Daoy (cell line): Measurements from ENCODE around the gene TMEM121B. TPM values are rescaled to one million over a fixed set of nuclear protein-coding genes. Genes with fewer than 3 reads are reported as not detected.
"Not testable (repeated sequence)": the region's sequence is repeated elsewhere in the genome, so short reads cannot be mapped to it uniquely, and the experiment has no call there.

Source experiments
- DNase-seq: peaks from one replicate; pipeline ENCODE4 v3.0.0-alpha.2; 2015; ENCODE audit warnings: low read depth
- total RNA-seq: library from RNA; depleted of rRNA; stranded (reverse); fragments of >200 nt; shearing (Covaris generic); gene quantifications from 2 replicates; pipeline ENCODE4 v1.2.3, GENCODE V29; 2014; rRNA removed

Gene TMEM121B
- 0.11 and 0.21 TPM in 2 replicates for total RNA-seq

- peak; percentile 84 for DNase-seq
These were observed at the start of gene TMEM121B for GRCh38 chr22:17121233-17122195. Gene TMEM121B, minus strand, starts transcription at chr22:17121360. Its CDS starts 233 bp downstream, at chr22:17121127.

GRCh38 chr22:17167486-17167885 lies 46.3 kb upstream of the TMEM121B start:
- DNase-seq, result no peak

- no peak for DNase-seq
These were observed 43.3 kb upstream of the TMEM121B start for GRCh38 chr22:17164392-17165024.

GRCh38 chr22:17162731-17163130 lies 41.6 kb upstream of the TMEM121B start:
- no peak for DNase-seq

GRCh38 chr22:17161991-17162390 lies 40.8 kb upstream of the TMEM121B start:
- DNase-seq, result peak; percentile 9

- peak; percentile 64 for DNase-seq
These were observed 38.4 kb upstream of the TMEM121B start for GRCh38 chr22:17159504-17159951.

GRCh38 chr22:17158568-17159503 lies 37.7 kb upstream of the TMEM121B start, which contains the start of gene HDHD5:
Gene HDHD5, minus strand, starts transcription at chr22:17159277. Its CDS starts 26 bp downstream, at chr22:17159251.
- DNase-seq, result peak; percentile 93

- DNase-seq, result no peak
These were observed 37.0 kb upstream of the TMEM121B start for GRCh38 chr22:17158176-17158567.

GRCh38 chr22:17157714-17158113 lies 36.6 kb upstream of the TMEM121B start:
- no peak for DNase-seq

GRCh38 chr22:17155941-17156340 lies 34.8 kb upstream of the TMEM121B start:
- no peak for DNase-seq

GRCh38 chr22:17152971-17153370 lies 31.8 kb upstream of the TMEM121B start:
- DNase-seq, result no peak

GRCh38 chr22:17152340-17152739 lies 31.2 kb upstream of the TMEM121B start:
- DNase-seq, result peak; percentile 24

GRCh38 chr22:17149076-17149815 lies 28.1 kb upstream of the TMEM121B start:
- no peak for DNase-seq

GRCh38 chr22:17147458-17147857 lies 26.3 kb upstream of the TMEM121B start:
- DNase-seq, result not testable (repeated sequence)

- DNase-seq, result no peak
These were observed 24.0 kb upstream of the TMEM121B start for GRCh38 chr22:17145021-17145680.

GRCh38 chr22:17143826-17144225 lies 22.7 kb upstream of the TMEM121B start:
- no peak for DNase-seq

- DNase-seq, result no peak
These were observed 21.9 kb upstream of the TMEM121B start for GRCh38 chr22:17143101-17143500.

GRCh38 chr22:17140826-17141766 lies 19.9 kb upstream of the TMEM121B start:
- DNase-seq, result no peak

- DNase-seq, result no peak
These were observed 18.9 kb upstream of the TMEM121B start for GRCh38 chr22:17140022-17140421.
